SH-SY5Y (cell line): ENCODE measurements around the gene NUCKS1.

Experiments
- GATA2 ChIP-seq: IDR thresholded peaks from 2 replicates; pipeline ENCODE4 v1.6.1; 2011; ENCODE audit warnings: mild to moderate bottlenecking, low read depth, low read length
- GATA3 ChIP-seq: IDR thresholded peaks from 2 replicates; pipeline ENCODE4 v1.6.1; 2011; ENCODE audit warnings: low read depth, mild to moderate bottlenecking, low read length, moderate library complexity

DNA sequence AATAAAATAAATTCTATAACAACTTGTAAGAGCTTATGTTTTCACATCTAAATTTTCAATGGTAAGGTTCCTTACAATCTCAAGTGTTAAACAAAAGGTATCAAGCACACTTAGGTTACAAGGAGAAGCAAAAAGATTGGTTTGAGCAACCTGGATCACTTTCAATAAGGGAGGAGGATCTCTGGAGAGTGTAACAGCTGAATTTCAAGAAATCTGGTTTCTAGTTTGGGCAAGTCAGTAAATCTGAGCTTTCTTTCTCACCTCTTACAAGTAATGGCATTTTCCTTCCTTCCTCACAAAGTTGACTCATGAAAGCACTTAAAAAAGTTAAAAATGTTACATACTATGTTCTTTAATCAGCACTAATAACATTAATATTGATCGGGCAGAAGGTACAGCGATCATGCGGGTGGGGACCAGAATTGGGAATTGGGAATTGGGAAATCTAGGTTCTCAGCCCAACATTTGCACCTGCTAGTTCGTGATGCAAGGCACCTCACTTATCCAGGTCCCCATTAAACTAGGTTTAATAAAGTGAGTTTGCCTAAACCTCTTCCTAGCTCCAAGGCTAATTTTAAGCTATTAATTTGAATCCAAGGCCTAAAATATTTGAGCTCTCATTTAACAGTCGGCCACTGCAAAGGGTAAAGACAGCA is 3.1 kb downstream of the NUCKS1 start:
- no peak for TF ChIP-seq GATA2
- TF ChIP-seq GATA3 = no peak
